ENCODE measurements around the gene DEPDC5.

Gene DEPDC5

GRCh38 chr22:31883989-31884388 is 130.2 kb downstream of the DEPDC5 start:
- in situ Hi-C loops (cut with MboI; ENCODE audit: low sequenced_read_pairs), result no loop called here

- in situ Hi-C loops (cut with MboI; ENCODE audit: low sequenced_read_pairs), result no loop called here
Measured at GRCh38 chr22:31891366-31892079, 137.7 kb downstream of the DEPDC5 start.

- in situ Hi-C loops (cut with MboI; ENCODE audit: low sequenced_read_pairs), result no loop called here
Measured at GRCh38 chr22:31892080-31892433, 138.2 kb downstream of the DEPDC5 start.

GRCh38 chr22:31893460-31893859 is 139.6 kb downstream of the DEPDC5 start:
- in situ Hi-C loops (cut with MboI; ENCODE audit: low sequenced_read_pairs), result no loop called here

- in situ Hi-C loops (cut with MboI; ENCODE audit: low sequenced_read_pairs), result no loop called here
Measured at GRCh38 chr22:31895411-31896123, 141.7 kb downstream of the DEPDC5 start.

GRCh38 chr22:31896472-31896871 is 142.7 kb downstream of the DEPDC5 start:
- in situ Hi-C loops (cut with MboI; ENCODE audit: low sequenced_read_pairs), result no loop called here

DNA sequence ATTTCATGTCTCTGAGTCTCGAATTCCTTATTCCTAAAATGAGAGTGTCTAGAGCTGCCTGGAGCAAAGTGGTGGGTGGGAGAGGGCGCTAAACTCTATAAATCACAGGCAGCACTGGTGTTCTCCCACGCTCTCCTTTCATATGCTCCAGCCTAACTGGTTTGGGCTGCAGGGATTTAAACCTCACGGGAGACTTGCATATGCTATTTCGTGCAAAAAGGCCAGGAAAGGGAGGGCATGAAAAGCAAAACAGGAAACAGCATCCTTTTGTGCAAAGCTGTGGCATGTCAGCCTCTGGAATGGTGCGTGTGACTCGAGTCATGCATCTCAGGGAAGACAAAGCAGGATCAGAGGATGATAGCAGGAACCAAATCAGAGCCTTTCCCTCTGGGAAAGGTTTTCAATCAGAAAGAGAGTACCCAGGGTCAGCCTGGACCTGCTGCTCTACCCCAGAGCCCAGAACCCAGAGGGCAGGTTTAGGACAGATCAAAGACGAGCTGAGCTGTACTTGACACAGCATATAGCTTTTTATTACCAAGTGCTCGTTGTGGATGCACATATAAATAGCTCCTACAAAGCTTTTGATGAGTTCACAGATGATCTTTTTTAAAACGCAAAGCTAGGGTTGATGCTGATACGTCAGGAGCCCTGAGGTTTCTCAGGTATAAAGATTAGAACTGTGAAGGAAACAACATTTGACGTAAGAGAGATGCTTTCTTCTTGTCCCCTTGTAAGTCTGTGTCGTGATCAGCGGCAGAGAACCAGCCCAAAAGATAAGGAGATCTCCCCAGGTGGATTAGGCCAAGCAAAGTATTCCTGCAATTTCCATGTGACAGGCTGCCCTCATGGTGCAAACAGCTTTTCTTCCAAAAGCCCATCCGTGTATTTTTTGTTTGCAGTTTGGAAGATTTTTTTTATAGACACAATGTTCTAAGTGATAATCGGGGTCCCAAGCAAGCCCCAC is 144.3 kb downstream of the DEPDC5 start:
- in situ Hi-C loops (cut with MboI; ENCODE audit: low sequenced_read_pairs), result no loop called here

DNA sequence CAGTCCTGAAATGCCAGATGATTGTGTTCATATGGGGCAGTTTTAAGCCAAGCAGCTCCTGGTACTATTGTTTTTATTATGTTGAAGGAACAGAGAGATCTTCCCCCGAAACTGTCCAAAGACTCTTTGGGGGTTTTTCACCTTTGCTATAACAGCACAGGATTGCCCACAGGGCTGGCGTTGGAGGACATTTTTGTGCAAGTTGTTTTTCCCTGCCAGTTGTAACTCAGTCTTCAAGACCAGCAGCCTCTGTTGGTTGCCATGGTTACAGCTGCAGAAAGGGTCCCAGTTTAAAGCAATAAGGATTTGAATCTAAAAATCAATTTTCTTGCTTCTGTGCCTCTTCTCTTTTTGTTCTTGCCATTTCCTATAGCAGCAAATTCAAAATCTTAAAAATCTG is 145.1 kb downstream of the DEPDC5 start:
- in situ Hi-C loops (cut with MboI; ENCODE audit: low sequenced_read_pairs), result no loop called here

- in situ Hi-C loops (cut with MboI; ENCODE audit: low sequenced_read_pairs), result no loop called here
Measured at GRCh38 chr22:31899669-31900068, 145.8 kb downstream of the DEPDC5 start.

GRCh38 chr22:31901388-31902137 is 147.7 kb downstream of the DEPDC5 start:
- in situ Hi-C loops (cut with MboI; ENCODE audit: low sequenced_read_pairs), result no loop called here

- in situ Hi-C loops (cut with MboI; ENCODE audit: low sequenced_read_pairs), result no loop called here
Measured at GRCh38 chr22:31904651-31905050, 150.8 kb downstream of the DEPDC5 start.

GRCh38 chr22:31905356-31905755 is 151.5 kb downstream of the DEPDC5 start:
- in situ Hi-C loops (cut with MboI; ENCODE audit: low sequenced_read_pairs), result no loop called here

DNA sequence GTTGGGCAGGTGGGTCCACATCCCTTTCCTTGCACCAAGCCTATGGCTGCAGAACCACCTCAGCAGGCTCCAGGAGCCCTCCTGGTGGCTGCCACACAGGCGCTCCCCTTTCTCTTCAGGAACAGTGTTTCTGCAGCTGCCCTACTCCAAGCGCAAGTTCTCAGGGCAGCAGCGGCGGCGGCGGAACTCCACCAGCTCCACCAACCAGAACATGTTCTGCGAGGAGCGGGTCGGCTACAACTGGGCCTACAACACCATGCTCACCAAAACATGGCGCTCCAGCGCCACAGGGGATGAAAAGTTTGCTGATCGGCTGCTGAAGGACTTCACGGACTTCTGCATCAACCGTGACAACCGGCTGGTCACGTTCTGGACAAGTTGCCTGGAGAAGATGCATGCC is 152.3 kb downstream of the DEPDC5 start:
- in situ Hi-C loops (cut with MboI; ENCODE audit: low sequenced_read_pairs), result no loop called here

GRCh38 chr22:31906569-31906968 is 152.8 kb downstream of the DEPDC5 start:
- in situ Hi-C loops (cut with MboI; ENCODE audit: low sequenced_read_pairs), result no loop called here

GRCh38 chr22:31909977-31910376 is 156.2 kb downstream of the DEPDC5 start:
- in situ Hi-C loops (cut with MboI; ENCODE audit: low sequenced_read_pairs), result no loop called here

GRCh38 chr22:31911565-31912406 is 158.0 kb downstream of the DEPDC5 start:
- in situ Hi-C loops (cut with MboI; ENCODE audit: low sequenced_read_pairs), result no loop called here

- in situ Hi-C loops (cut with MboI; ENCODE audit: low sequenced_read_pairs), result no loop called here
Measured at GRCh38 chr22:31912407-31912743, 158.6 kb downstream of the DEPDC5 start.

DNA sequence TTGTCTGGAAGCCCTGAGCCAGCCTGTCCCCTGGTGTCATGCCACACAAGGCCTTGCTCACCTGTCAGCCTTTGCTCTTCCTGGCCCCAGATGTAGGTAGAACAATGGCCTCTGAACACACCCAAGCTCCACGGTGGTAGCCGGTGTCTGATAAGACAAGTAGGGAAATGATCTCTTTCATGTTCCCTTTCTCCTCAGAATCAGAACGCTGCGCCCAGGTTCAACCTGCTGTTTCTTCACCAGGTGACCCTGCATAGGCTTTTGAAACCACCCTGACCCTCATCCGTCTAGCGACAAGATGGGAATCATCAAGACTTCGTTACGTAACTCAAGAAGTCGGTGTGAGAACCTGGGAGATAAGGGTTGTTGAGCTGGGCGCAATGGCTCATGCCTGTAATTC is 161.8 kb downstream of the DEPDC5 start:
- in situ Hi-C loops (cut with MboI; ENCODE audit: low sequenced_read_pairs), result no loop called here

- in situ Hi-C loops (cut with MboI; ENCODE audit: low sequenced_read_pairs), result no loop called here
Measured at GRCh38 chr22:31917227-31917921, 163.6 kb downstream of the DEPDC5 start.
